ENCODE measurements around the gene HSPA4.
"Not testable (repeated sequence)": the region's sequence is repeated elsewhere in the genome, so short reads cannot be mapped to it uniquely, and the experiment has no call there.

Gene HSPA4

DNA sequence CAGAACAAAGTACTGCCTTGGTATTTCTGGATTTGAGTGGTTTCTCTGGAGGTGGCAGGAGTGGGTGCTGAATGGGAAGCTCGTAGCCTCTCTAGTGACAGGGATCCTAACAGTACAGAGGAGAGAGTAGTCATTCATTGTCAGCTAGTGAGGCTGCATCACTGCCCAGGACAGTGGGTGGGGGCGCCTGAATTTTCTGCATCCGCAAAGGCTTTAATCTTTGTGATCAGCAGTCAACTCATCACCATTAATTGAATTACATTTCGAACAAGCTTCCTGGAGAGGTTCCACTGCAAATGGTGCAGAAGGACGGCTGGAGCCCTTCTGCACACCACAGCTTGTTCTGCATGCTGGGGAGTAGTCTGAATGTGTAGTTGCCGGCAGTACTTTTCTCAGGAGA is 77.5 kb downstream of the HSPA4 start:
- TF ChIP-seq, protein P1, sequence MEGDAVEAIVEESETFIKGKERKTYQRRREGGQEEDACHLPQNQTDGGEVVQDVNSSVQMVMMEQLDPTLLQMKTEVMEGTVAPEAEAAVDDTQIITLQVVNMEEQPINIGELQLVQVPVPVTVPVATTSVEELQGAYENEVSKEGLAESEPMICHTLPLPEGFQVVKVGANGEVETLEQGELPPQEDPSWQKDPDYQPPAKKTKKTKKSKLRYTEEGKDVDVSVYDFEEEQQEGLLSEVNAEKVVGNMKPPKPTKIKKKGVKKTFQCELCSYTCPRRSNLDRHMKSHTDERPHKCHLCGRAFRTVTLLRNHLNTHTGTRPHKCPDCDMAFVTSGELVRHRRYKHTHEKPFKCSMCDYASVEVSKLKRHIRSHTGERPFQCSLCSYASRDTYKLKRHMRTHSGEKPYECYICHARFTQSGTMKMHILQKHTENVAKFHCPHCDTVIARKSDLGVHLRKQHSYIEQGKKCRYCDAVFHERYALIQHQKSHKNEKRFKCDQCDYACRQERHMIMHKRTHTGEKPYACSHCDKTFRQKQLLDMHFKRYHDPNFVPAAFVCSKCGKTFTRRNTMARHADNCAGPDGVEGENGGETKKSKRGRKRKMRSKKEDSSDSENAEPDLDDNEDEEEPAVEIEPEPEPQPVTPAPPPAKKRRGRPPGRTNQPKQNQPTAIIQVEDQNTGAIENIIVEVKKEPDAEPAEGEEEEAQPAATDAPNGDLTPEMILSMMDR (IDR thresholded peaks at IDR 0.05; ENCODE audit: control insufficient read depth, insufficient read depth, low read depth, low read length, missing control alignments): no peak
- H3K4me3 ChIP-seq (ENCODE audit: control insufficient read depth, low read depth, low read length): no peak overlapping the region
- no peak for DNase-seq (ENCODE audit: low read depth)

DNA sequence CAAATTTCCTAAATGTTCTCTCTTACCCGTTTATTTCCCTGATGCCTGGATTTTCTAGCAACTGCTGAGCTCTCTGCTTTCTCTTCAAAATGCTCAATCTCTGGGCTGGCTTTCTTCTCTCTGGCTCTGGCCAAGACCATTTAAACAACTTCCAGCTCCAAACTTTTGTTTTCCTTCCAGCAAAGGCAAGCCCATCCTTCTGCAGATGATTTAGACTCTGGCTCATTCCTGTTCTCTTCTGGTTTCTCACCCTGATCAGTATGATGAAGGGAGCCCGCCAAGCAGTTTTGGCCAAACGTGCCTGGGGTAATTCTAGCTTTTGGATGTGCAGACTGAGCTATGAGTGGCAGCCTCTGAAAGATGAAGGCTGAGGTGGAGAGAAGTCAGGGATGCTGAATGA is 78.1 kb downstream of the HSPA4 start:
- no peak for DNase-seq (ENCODE audit: low read depth)
- H3K4me3 ChIP-seq (ENCODE audit: control insufficient read depth, low read depth, low read length): no peak overlapping the region
- TF ChIP-seq, protein P1 (IDR thresholded peaks at IDR 0.05; ENCODE audit: control insufficient read depth, insufficient read depth, low read depth, low read length, missing control alignments): no peak

DNA sequence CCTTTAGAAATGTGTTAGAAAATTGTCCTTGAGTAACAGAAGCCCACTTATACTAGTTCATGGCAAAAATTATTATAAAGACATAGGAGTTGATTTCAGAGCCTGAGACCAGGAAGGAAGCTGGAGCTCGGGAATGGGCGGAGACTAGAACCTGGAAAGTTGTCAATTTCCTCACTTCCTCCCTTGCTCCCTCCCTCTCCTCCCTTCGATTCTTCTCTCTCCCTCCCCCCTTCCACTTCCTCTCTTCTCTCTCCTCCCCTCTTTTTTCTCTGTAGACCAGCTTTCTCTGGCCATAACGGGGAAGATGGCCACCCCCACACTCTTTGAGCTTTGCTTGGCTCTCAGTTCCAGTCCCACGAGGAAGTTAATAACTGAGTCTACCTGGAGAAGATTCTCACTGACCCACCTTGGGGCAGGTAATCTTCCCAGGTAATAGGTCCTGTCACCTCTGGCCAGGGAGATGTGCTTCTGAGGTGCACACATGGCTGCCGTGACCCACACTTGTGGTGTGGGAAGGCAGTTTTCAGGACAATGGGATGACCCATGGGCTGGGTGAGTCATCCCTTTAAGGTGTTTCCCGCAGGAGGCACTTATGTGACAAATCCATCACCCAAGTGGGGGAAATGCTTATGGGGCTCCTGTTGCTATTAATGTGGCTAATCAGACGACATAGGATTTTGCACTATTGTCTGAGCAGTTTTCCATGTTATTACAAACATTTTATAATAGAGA is 78.7 kb downstream of the HSPA4 start:
- TF ChIP-seq, protein P1 (IDR thresholded peaks at IDR 0.05; ENCODE audit: control insufficient read depth, insufficient read depth, low read depth, low read length, missing control alignments): no peak
- DNase-seq (ENCODE audit: low read depth): no peak
- H3K4me3 ChIP-seq (ENCODE audit: control insufficient read depth, low read depth, low read length): no peak overlapping the region

DNA sequence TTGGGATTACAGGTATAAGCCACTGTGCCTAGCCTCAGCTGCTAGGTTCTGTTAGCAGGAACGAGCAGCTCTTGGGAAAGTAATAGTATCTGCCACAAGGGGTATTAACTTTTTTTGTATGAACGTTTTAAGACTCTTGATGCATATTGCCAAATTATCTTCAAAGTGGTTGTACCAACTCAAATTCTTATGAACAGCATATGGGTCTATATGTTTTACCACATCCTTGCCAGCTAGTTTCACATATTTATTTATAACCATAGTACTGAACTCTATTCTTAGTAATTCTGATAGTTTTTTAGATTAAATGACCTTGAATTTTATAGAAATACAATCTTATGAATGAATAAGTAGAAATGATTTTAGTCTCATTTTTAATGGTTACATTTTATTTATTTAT is 80.9 kb downstream of the HSPA4 start:
- TF ChIP-seq, protein P1 (IDR thresholded peaks at IDR 0.05; ENCODE audit: control insufficient read depth, insufficient read depth, low read depth, low read length, missing control alignments): no peak
- DNase-seq (ENCODE audit: low read depth): no peak
- no peak overlapping the region for H3K4me3 ChIP-seq (ENCODE audit: control insufficient read depth, low read depth, low read length)

- not testable (repeated sequence) for H3K4me3 ChIP-seq (ENCODE audit: control insufficient read depth, low read depth, low read length); DNase-seq (ENCODE audit: low read depth)
Observed at GRCh38 chr5:133133241-133133640, 81.4 kb downstream of the HSPA4 start.

DNA sequence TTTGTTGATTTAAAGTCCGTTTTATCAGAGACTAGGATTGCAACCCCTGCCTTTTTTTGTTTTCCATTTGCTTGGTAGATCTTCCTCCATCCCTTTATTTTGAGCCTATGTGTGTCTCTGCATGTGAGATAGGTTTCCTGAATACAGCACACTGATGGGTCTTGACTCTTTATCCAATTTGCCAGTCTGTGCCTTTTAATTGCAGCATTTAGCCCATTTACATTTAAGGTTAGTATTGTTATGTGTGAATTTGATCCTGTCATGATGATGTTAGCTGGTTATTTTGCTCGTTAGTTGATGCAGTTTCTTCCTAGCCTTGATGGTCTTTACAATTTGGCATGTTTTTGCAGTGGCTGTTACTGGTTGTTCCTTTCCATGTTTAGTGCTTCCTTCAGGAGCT is 85.1 kb downstream of the HSPA4 start:
- DNase-seq (ENCODE audit: low read depth); H3K4me3 ChIP-seq (ENCODE audit: control insufficient read depth, low read depth, low read length): not testable (repeated sequence)

- no peak overlapping the region for H3K4me3 ChIP-seq (ENCODE audit: control insufficient read depth, low read depth, low read length)
- no peak for DNase-seq (ENCODE audit: low read depth)
- TF ChIP-seq, protein P1 (IDR thresholded peaks at IDR 0.05; ENCODE audit: control insufficient read depth, insufficient read depth, low read depth, low read length, missing control alignments): no peak
Observed at GRCh38 chr5:133140311-133140710, 88.5 kb downstream of the HSPA4 start.

DNA sequence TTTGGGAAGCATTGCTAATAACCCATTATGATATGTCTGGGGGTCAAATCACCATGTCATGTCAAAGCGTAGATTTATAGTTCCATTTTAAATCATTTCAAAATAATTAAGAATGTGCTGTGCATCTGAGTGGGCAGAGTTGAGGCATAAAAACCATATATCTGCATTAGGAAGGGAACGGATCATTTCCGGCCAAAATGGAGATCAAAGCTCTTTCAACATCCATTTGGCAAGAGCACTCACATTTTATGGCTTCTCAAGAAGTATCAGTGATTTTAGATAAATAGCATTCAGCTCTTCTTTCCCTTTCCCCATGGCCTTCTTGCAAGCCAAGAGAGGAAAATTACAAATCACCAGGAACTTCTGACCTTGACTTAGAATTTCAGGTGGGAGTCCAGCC is 89.9 kb downstream of the HSPA4 start:
- DNase-seq (ENCODE audit: low read depth): no peak
- H3K4me3 ChIP-seq (ENCODE audit: control insufficient read depth, low read depth, low read length): no peak overlapping the region
- TF ChIP-seq, protein P1 (IDR thresholded peaks at IDR 0.05; ENCODE audit: control insufficient read depth, insufficient read depth, low read depth, low read length, missing control alignments): no peak
